GM23248 (cell line): ENCODE measurements around the gene CLEC4F. TPM values are rescaled to one million over a fixed set of nuclear protein-coding genes. Genes with fewer than 3 reads are reported as not detected.

Source experiments
- DNase-seq: peaks from one replicate; pipeline ENCODE4 v3.0.0-alpha.2; 2015
- H2AFZ ChIP-seq: fragments of 200-600 bp; sonication (generic); 2 replicates; pipeline ENCODE4 v1.6.1; 2016; ENCODE audit warnings: antibody characterized with exemption
- H3F3A ChIP-seq: fragments of 200-600 bp; sonication (generic); 2 replicates; pipeline ENCODE4 v1.6.1; 2016; ENCODE audit warnings: mild to moderate bottlenecking, antibody characterized with exemption, mixed run types; ENCODE audit not compliant: insufficient read depth
- H3K27ac ChIP-seq: fragments of 200-600 bp; sonication (generic); 2 replicates; pipeline ENCODE4 v1.5.1; 2016; ENCODE audit warnings: mild to moderate bottlenecking
- H3K27me3 ChIP-seq: fragments of 200-600 bp; sonication (generic); replicated peaks from 2 replicates; pipeline ENCODE4 v1.6.1; 2016; ENCODE audit warnings: mild to moderate bottlenecking; ENCODE audit not compliant: insufficient read depth
- H3K36me3 ChIP-seq: fragments of 200-600 bp; sonication (generic); 2 replicates; pipeline ENCODE4 v1.6.1; 2016; ENCODE audit warnings: low read depth, mild to moderate bottlenecking
- H3K4me1 ChIP-seq: fragments of 200-600 bp; sonication (generic); 2 replicates; pipeline ENCODE4 v1.6.1; 2016; ENCODE audit warnings: mild to moderate bottlenecking; ENCODE audit not compliant: insufficient read depth
- H3K4me2 ChIP-seq: fragments of 200-600 bp; sonication (generic); one replicate; pipeline ENCODE4 v1.6.1; 2016; ENCODE audit warnings: mild to moderate bottlenecking; ENCODE audit not compliant: unreplicated experiment
- H3K4me3 ChIP-seq: fragments of 200-600 bp; sonication (generic); 2 replicates; pipeline ENCODE4 v1.5.1; 2016; ENCODE audit warnings: mild to moderate bottlenecking
- H3K79me2 ChIP-seq: fragments of 200-600 bp; sonication (generic); 2 replicates; pipeline ENCODE4 v1.6.1; 2016; ENCODE audit warnings: mild to moderate bottlenecking; ENCODE audit not compliant: insufficient read depth
- H3K9ac ChIP-seq: fragments of 200-600 bp; sonication (generic); 2 replicates; pipeline ENCODE4 v1.6.1; 2016; ENCODE audit warnings: mild to moderate bottlenecking
- H3K9me2 ChIP-seq: fragments of 200-600 bp; sonication (generic); 2 replicates; pipeline ENCODE4 v1.6.1; 2016; ENCODE audit warnings: mixed run types, mild to moderate bottlenecking, moderate library complexity; ENCODE audit not compliant: insufficient read depth
- H3K9me3 ChIP-seq: fragments of 200-600 bp; sonication (generic); one replicate; pipeline ENCODE4 v1.6.1; 2017; ENCODE audit warnings: low read depth
- H4K20me1 ChIP-seq: fragments of 200-600 bp; sonication (generic); 2 replicates; pipeline ENCODE4 v1.6.0; 2016; ENCODE audit not compliant: insufficient read depth
- EZH2 ChIP-seq: fragments of 200-600 bp; sonication (generic); IDR thresholded peaks from 2 replicates; pipeline ENCODE4 v1.6.1; 2018; ENCODE audit warnings: antibody characterized with exemption, mild to moderate bottlenecking; ENCODE audit not compliant: insufficient read depth, poor library complexity, severe bottlenecking
- EZH2phosphoT487 ChIP-seq: fragments of 200-600 bp; sonication (generic); IDR thresholded peaks from 2 replicates; pipeline ENCODE4 v1.6.1; 2018; ENCODE audit warnings: antibody characterized with exemption, moderate library complexity, mild to moderate bottlenecking, low read depth; ENCODE audit not compliant: insufficient read depth
- WGBS, 2 experiments: methylation state at CpG; one replicate each; pipeline ENCODE4 v1.1.6; 2015 to 2017; ENCODE audit warnings: low lambda C conversion rate in 2 of 2, low coverage in 1 of 2; ENCODE audit errors: missing lambda C conversion rate in 2 of 2; 5-methylcytosine and 5-hydroxymethylcytosine counted together
- in situ Hi-C: fragments of 300-500 bp; cut with MboI; formaldehyde crosslinking; loops from 2 replicates; pipeline ENCODE4 v1.15.0; 2020
- polyA plus RNA-seq: library from polyadenylated mRNA; unstranded; fragments of >200 nt; fragmentation: Nextera tagmentation; extraction: Ambion mirVana; gene quantifications from 2 replicates; pipeline ENCODE4 v1.2.1, GENCODE V29; 2016
- total RNA-seq: library from RNA; depleted of rRNA; stranded (reverse); fragments of >200 nt; shearing (Covaris generic); gene quantifications from 2 replicates; pipeline ENCODE4 v1.2.3, GENCODE V29; 2014

CLEC4F gene
- total and polyA plus RNA-seq, 2 experiments from 2014 or later = not detected

DNA sequence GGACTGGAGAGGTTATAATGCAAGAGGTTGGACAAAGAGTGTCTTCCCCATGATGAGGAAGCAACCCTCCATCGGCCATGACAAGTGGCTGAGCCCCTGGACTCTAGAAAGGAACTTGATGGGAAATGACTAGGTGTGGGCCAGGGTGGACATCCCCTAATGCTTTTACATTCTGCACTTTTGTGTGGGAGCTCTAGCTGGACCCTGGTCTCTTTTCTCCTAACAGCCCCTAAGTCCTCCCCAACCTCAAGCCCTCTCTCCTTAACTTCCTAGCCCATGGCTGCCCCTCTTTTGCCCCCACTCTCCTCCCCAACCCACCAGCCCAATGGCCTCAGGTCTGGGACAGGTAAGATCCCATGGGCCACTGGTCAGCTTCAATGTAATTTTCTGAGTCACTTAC is 12.8 kb upstream of the CLEC4F start:
- in situ Hi-C loops = no loop called here
- no peaks in the 10 kb centered on the region for H3K79me2 ChIP-seq
- WGBS, 2 experiments = 33 to 53% methylated on average over 1 of the region's 1 CpG
- TF ChIP-seq EZH2 = no peak
- no peak for TF ChIP-seq EZH2phosphoT487
- H3K9me3 ChIP-seq = no peaks in the 10 kb centered on the region
- H4K20me1 ChIP-seq = no peaks in the 10 kb centered on the region
- peaks cover 37% of the 10 kb centered on the region for H3K27me3 ChIP-seq
- no peak overlapping the region for H3K27ac ChIP-seq
- H2AFZ ChIP-seq = no peak overlapping the region
- H3K36me3 ChIP-seq = no peaks in the 10 kb centered on the region
- no peaks in the 10 kb centered on the region for H3K4me1 ChIP-seq
- no peak for DNase-seq
- no peaks in the 10 kb centered on the region for H3K9me2 ChIP-seq
- no peaks in the 10 kb centered on the region for H3F3A ChIP-seq
- H3K4me3 ChIP-seq = no peak overlapping the region
- no peak overlapping the region for H3K4me2 ChIP-seq
- no peak overlapping the region for H3K9ac ChIP-seq

DNA sequence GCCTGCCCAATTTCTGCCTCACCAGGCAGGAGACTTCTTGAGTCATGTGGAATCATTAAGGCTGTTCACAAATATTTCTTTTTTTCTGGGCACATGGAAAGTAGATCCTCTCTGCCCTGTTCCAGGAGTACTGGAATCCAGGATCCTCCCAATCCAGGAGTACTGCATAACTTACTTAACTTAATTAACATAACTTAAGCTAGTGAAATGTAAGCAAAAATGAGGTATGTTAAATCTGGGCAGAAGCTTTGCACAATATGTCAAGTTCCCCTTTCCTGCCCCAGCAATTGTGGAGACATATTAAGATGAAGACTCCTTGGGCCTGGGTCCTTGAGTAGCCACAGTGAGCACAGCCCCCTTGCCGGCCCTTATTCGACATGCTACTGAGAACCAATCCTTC is 12.0 kb upstream of the CLEC4F start:
- no peak overlapping the region for H2AFZ ChIP-seq
- no peaks in the 10 kb centered on the region for H3K36me3 ChIP-seq
- no peaks in the 10 kb centered on the region for H3K9me2 ChIP-seq
- no peaks in the 10 kb centered on the region for H3K4me1 ChIP-seq
- no peak overlapping the region for H3K9ac ChIP-seq
- no peaks in the 10 kb centered on the region for H3K9me3 ChIP-seq
- peaks cover 37% of the 10 kb centered on the region for H3K27me3 ChIP-seq
- no peaks in the 10 kb centered on the region for H4K20me1 ChIP-seq
- H3F3A ChIP-seq = no peaks in the 10 kb centered on the region
- no peaks in the 10 kb centered on the region for H3K79me2 ChIP-seq
- TF ChIP-seq EZH2phosphoT487 = no peak
- no peak for TF ChIP-seq EZH2
- DNase-seq = no peak
- H3K27ac ChIP-seq = no peak overlapping the region
- 75 to 87% methylated on average over 2 of the region's 2 CpGs for whole genome bisulfite sequencing, 2 experiments
- no peak overlapping the region for H3K4me2 ChIP-seq
- in situ Hi-C loops = no loop called here
- no peak overlapping the region for H3K4me3 ChIP-seq

DNA sequence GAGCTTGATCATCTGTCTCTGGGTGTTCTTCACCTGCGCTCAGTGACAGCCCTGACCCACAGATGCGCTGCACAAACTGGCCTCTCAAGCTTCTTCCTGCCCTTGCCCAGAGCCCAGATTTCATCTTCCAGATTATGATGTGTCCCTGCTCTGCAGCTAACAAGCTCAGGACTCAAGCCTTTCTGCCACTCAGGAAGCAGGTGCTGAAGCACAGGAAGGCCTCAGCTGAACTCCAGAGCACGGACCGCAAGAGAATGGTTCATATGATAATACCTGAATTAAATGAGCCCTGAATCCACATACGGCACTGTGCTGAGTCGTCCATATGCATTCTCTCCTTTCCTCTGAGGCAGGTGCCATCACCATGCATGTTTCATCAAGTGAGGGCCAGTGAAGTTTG is 11.5 kb upstream of the CLEC4F start:
- TF ChIP-seq EZH2 = no peak
- TF ChIP-seq EZH2phosphoT487 = no peak
- Histone ChIP-seq H3K79me2 (no peaks in the 10 kb centered on the region), H3K4me3 (no peak overlapping the region), H3K9me2 (no peaks in the 10 kb centered on the region), H3F3A (no peaks in the 10 kb centered on the region), H3K27me3 (peaks cover 32% of the 10 kb centered on the region), H3K27ac (no peak overlapping the region), H4K20me1 (no peaks in the 10 kb centered on the region), H3K4me1 (no peaks in the 10 kb centered on the region), H2AFZ (no peak overlapping the region), H3K4me2 (no peak overlapping the region), H3K9me3 (no peaks in the 10 kb centered on the region), H3K36me3 (no peaks in the 10 kb centered on the region), H3K9ac (no peak overlapping the region)
- in situ Hi-C loops = no loop called here
- 72 to 74% methylated on average over 6 of the region's 6 CpGs for WGBS, 2 experiments
- no peak for DNase-seq

DNA sequence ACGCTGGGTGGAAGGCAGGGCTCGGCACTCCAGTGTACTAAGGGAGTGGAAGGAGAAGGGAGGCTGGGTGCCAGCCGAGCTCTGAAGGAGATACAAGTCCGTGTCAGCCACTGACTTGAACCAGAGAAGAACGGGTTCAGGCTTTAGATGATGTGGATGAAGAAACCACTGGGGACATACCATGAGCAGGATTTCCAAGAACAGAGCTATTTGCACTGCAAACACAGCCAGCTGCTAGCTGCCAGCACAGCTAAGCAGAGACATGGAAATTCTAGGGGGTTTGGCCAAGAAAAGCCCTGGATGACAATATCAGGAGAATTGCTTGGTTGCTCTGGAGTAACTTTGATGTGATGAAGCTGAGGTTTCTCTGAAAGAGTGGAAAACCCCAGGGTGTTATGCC is 10.0 kb upstream of the CLEC4F start:
- 0 to 4% methylated on average over 4 to 5 of the region's 5 CpGs for WGBS, 2 experiments
- Histone ChIP-seq H3K9me3 (no peaks in the 10 kb centered on the region), H3F3A (no peaks in the 10 kb centered on the region), H3K27me3 (peaks cover 29% of the 10 kb centered on the region), H3K4me3 (no peak overlapping the region), H3K27ac (no peak overlapping the region), H3K36me3 (no peaks in the 10 kb centered on the region), H3K79me2 (no peaks in the 10 kb centered on the region), H3K4me1 (no peaks in the 10 kb centered on the region), H3K9me2 (no peaks in the 10 kb centered on the region), H4K20me1 (no peaks in the 10 kb centered on the region), H3K4me2 (no peak overlapping the region), H3K9ac (no peak overlapping the region), H2AFZ (no peak overlapping the region)
- TF ChIP-seq EZH2phosphoT487 (no peak), EZH2 (no peak)
- in situ Hi-C loops = no loop called here
- no peak for DNase-seq

DNA sequence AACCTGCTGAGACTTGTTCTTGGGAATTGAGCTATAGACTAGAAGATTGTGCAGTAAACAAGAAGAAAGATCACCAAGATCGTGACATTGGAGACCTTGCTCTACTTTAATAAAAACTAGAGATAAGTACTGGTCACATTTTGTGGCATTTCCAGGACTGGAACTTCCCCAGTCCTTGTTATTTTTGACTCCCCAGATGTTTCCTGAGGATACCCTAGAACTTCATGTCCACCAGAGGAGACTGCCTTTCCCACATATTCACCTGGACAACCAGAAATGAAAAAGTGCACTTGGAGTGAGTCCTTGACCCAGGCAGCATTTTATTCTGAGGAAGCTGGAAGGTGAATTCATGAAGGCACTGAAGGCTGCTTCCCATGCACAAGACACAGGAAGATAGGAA is 9.5 kb upstream of the CLEC4F start:
- no peak for DNase-seq
- 44 to 50% methylated on average over 1 of the region's 1 CpG for WGBS, 2 experiments
- no peak overlapping the region for H3K4me3 ChIP-seq
- H3K27ac ChIP-seq = no peak overlapping the region
- in situ Hi-C loops = no loop called here
- H4K20me1 ChIP-seq = no peaks in the 10 kb centered on the region
- no peaks in the 10 kb centered on the region for H3K9me3 ChIP-seq
- no peaks in the 10 kb centered on the region for H3K36me3 ChIP-seq
- no peak for TF ChIP-seq EZH2
- TF ChIP-seq EZH2phosphoT487 = no peak
- no peaks in the 10 kb centered on the region for H3K9me2 ChIP-seq
- no peak overlapping the region for H3K4me2 ChIP-seq
- H3K9ac ChIP-seq = no peak overlapping the region
- H3K79me2 ChIP-seq = no peaks in the 10 kb centered on the region
- H3K4me1 ChIP-seq = no peaks in the 10 kb centered on the region
- no peak overlapping the region for H2AFZ ChIP-seq
- H3K27me3 ChIP-seq = peaks cover 29% of the 10 kb centered on the region
- H3F3A ChIP-seq = no peaks in the 10 kb centered on the region
